ENCODE results near the gene SLC39A7. TPM values are rescaled to one million over a fixed set of nuclear protein-coding genes. Genes with fewer than 3 reads are reported as not detected.

SLC39A7 gene
- polyA plus RNA-seq, 4 donors = 38.9 to 162 (median 79.1) TPM

DNA sequence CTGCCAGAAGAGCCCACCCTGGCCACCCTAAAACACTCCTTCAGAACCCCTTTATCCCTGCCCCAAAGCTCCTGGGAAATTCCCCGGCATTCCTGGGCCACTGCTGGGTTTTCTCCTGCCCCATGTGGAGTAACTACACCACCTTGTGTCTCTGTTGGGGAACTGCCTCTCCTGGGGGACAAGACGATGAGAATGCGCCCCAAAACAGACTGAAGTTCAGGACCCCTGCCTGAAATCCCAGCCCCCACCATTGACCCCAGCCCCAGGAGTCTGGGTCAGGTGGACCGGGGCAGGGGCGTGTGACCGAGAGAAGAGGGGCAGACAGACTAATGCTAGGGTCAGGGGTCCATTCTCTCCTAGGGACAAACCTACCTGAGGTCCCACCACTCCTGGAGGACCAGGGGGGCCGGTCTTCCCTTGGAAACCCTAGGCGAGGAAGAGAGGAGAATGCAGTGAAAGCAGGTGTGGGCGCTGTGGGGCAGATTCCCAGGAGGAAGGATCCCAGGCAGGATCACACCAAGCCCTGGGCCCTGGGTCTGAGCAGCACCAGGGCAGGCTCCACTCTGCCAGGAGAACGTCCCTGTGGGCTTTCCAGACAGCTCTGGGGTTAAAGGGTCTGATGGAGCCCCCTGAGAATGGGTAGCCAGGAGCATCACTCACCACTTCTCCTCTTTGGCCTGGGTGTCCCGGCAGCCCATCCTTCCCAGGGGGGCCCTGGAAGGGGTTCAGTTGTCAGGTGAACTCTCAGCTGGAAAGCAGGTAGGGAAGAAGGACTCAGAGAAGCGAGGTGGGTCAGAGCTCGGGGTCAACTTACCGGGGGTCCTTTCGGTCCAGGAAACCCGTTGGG is 27.8 kb upstream of the SLC39A7 start:
- no peak overlapping the region for H3K27ac ChIP-seq (ENCODE audit: low read depth in 1 of 3, low read length in 2 of 3)
- H3K9me3 ChIP-seq (ENCODE audit: control insufficient read depth in 2 of 2, insufficient read depth in 1 of 2, low read depth in 1 of 2, low read length in 1 of 2) = no peaks in the 10 kb centered on the region
- peaks cover 0 to 2% (median 0%) of the 10 kb centered on the region in 3 donors for H3K36me3 ChIP-seq (ENCODE audit: control insufficient read depth in 3 of 3, insufficient read depth in 2 of 3, low read depth in 1 of 3, low read length in 3 of 3)
- H3K4me3 ChIP-seq (ENCODE audit: low read depth in 1 of 3, low read length in 3 of 3) = no peak overlapping the region
- H3K4me1 ChIP-seq (ENCODE audit: control insufficient read depth in 3 of 3, insufficient read depth in 2 of 3, low read depth in 1 of 3, low read length in 2 of 3) = peaks cover 0 to 18% (median 0%) of the 10 kb centered on the region in 3 donors
- 26 to 50% (median 28%) methylated on average over 16 of the region's 16 CpGs for WGBS, 3 donors
- FAIRE-seq = no peak
- no peaks in the 10 kb centered on the region for H3K27me3 ChIP-seq (ENCODE audit: control insufficient read depth in 3 of 3, insufficient read depth in 3 of 3, low read length in 3 of 3)
- peak; percentile 42 to 62 for DNase-seq

DNA sequence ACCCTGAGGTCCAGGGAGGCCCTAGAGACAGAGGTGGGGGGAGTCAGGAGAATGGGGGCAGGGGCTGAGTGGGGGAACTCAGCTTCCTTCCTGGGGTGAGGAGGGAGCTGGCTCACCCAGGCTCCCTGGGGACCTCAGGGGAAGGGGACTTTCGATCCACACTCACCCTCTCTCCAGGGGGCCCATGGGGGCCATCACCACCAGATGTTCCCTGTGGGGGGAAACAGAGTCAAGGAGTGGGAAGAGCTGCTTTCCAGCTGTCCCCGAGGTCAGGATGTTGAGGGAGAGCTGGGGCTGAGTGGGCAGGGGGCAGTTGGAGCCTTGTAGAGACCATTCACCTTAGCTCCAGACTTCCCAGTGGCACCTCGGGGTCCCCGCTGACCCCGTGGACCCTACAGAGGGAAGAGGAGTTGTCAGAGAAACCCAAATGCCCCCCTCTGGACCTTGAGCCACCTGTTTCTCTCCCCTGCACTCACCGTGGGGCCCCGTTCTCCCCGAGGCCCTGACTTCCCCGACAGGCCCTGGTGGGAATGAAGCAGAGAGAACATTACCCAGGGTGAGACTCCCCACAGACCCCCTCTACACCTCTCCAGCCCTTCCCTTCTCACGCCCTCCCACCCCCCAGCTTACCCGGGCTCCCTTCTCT is 27.0 kb upstream of the SLC39A7 start:
- Histone ChIP-seq H3K36me3 (ENCODE audit: control insufficient read depth in 3 of 3, insufficient read depth in 2 of 3, low read depth in 1 of 3, low read length in 3 of 3) (peaks cover 0 to 2% (median 0%) of the 10 kb centered on the region in 3 donors), H3K27ac (ENCODE audit: low read depth in 1 of 3, low read length in 2 of 3) (no peak overlapping the region), H3K4me3 (ENCODE audit: low read depth in 1 of 3, low read length in 3 of 3) (no peak overlapping the region), H3K4me1 (ENCODE audit: control insufficient read depth in 3 of 3, insufficient read depth in 2 of 3, low read depth in 1 of 3, low read length in 2 of 3) (peaks cover 0 to 18% (median 0%) of the 10 kb centered on the region in 3 donors), H3K9me3 (ENCODE audit: control insufficient read depth in 2 of 2, insufficient read depth in 1 of 2, low read depth in 1 of 2, low read length in 1 of 2) (no peaks in the 10 kb centered on the region), H3K27me3 (ENCODE audit: control insufficient read depth in 3 of 3, insufficient read depth in 3 of 3, low read length in 3 of 3) (no peaks in the 10 kb centered on the region)
- DNase-seq (peak in 1 of 2 donors; percentile 35), FAIRE-seq (no peak)
- 25 to 40% (median 34%) methylated on average over 9 to 11 of the region's 11 CpGs for WGBS, 3 donors

DNA sequence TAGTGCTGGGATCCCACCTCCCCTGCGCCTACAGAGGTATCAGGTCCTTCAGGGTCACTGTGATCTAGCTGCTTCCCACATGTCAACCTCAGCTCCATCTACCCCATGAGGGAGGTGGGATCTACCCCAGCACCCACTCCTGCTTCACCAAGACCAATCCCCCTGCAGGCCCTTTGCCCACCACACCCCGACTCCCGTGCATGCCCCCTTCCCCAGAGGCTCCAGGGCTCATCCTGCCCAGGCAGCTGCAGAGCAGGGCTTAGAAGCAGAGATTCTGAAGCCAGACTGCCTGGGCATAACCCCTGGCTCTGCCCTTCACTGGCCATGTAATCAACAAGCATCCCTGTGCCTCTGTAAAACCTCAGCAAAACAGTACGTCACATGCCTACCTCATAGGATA is 25.9 kb upstream of the SLC39A7 start:
- H3K36me3 ChIP-seq (ENCODE audit: control insufficient read depth in 3 of 3, insufficient read depth in 2 of 3, low read depth in 1 of 3, low read length in 3 of 3) = peaks cover 0 to 2% (median 0%) of the 10 kb centered on the region in 3 donors
- WGBS, 3 donors = 67 to 85% (median 79%) methylated on average over 4 of the region's 4 CpGs
- no peaks in the 10 kb centered on the region for H3K27me3 ChIP-seq (ENCODE audit: control insufficient read depth in 3 of 3, insufficient read depth in 3 of 3, low read length in 3 of 3)
- H3K4me3 ChIP-seq (ENCODE audit: low read depth in 1 of 3, low read length in 3 of 3) = no peak overlapping the region
- FAIRE-seq = no peak
- no peaks in the 10 kb centered on the region for H3K9me3 ChIP-seq (ENCODE audit: control insufficient read depth in 2 of 2, insufficient read depth in 1 of 2, low read depth in 1 of 2, low read length in 1 of 2)
- H3K27ac ChIP-seq (ENCODE audit: low read depth in 1 of 3, low read length in 2 of 3) = no peak overlapping the region
- no peak for DNase-seq
- peaks cover 0 to 18% (median 0%) of the 10 kb centered on the region in 3 donors for H3K4me1 ChIP-seq (ENCODE audit: control insufficient read depth in 3 of 3, insufficient read depth in 2 of 3, low read depth in 1 of 3, low read length in 2 of 3)

DNA sequence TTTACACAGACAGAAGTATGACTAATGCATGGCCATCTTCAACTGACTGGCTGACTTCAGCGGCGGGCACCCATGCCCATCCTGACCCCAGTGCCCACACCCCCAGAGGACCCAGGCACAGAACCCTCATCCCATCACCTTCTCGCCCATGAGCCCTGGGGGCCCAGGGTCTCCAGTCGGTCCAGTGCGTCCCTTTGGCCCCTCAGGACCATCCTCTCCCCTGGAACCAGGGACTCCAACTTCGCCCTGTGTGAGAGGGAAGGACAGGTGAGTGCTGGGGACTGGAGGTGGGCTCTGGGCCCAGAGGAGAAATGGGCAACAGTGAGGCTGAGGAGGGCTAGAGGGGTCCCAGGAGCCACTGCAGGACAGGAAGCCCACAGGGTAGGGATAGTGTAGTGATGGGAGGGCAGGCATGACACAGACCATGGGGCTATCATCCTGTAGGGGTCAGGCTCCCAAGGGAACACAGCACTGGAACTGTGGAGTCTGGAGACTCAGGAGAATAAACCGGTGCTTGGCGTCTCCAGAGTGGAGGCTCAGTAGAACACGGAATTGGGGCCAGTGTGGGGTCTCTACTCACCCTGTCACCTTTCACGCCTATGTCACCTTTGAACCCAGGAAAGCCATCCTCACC is 25.1 kb upstream of the SLC39A7 start:
- Histone ChIP-seq H3K4me1 (ENCODE audit: control insufficient read depth in 3 of 3, insufficient read depth in 2 of 3, low read depth in 1 of 3, low read length in 2 of 3) (peaks cover 0 to 18% (median 0%) of the 10 kb centered on the region in 3 donors), H3K27me3 (ENCODE audit: control insufficient read depth in 3 of 3, insufficient read depth in 3 of 3, low read length in 3 of 3) (no peaks in the 10 kb centered on the region), H3K27ac (ENCODE audit: low read depth in 1 of 3, low read length in 2 of 3) (no peak overlapping the region), H3K4me3 (ENCODE audit: low read depth in 1 of 3, low read length in 3 of 3) (no peak overlapping the region), H3K36me3 (ENCODE audit: control insufficient read depth in 3 of 3, insufficient read depth in 2 of 3, low read depth in 1 of 3, low read length in 3 of 3) (peaks cover 0 to 2% (median 0%) of the 10 kb centered on the region in 3 donors), H3K9me3 (ENCODE audit: control insufficient read depth in 2 of 2, insufficient read depth in 1 of 2, low read depth in 1 of 2, low read length in 1 of 2) (no peaks in the 10 kb centered on the region)
- no peak for FAIRE-seq
- 56 to 77% (median 69%) methylated on average over 10 of the region's 10 CpGs for WGBS, 3 donors
- no peak for DNase-seq

DNA sequence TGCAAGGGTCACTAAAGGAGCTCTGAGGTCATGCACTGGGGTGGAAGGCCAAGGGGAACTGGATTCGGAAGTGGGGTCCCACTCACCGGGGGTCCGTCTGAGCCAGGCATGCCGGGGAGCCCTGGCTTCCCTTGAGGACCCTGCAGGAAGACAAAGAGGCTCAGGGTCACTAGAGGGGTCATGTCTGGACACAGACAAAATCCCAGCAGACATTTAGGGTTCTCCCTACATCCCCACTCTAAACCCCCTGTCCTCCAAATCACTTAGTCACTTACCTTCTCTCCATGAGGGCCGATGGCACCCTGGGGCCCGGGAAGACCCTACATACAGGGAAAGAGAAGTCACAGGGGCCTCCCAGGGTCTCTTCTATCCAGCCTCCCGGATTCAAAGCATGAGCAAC is 23.8 kb upstream of the SLC39A7 start:
- H3K27ac ChIP-seq (ENCODE audit: low read depth in 1 of 3, low read length in 2 of 3) = no peak overlapping the region
- H3K27me3 ChIP-seq (ENCODE audit: control insufficient read depth in 3 of 3, insufficient read depth in 3 of 3, low read length in 3 of 3) = no peaks in the 10 kb centered on the region
- 87 to 92% (median 92%) methylated on average over 7 of the region's 7 CpGs for WGBS, 3 donors
- no peak overlapping the region for H3K4me3 ChIP-seq (ENCODE audit: low read depth in 1 of 3, low read length in 3 of 3)
- FAIRE-seq = no peak
- H3K36me3 ChIP-seq (ENCODE audit: control insufficient read depth in 3 of 3, insufficient read depth in 2 of 3, low read depth in 1 of 3, low read length in 3 of 3) = peaks cover 0 to 2% (median 0%) of the 10 kb centered on the region in 3 donors
- no peaks in the 10 kb centered on the region for H3K9me3 ChIP-seq (ENCODE audit: control insufficient read depth in 2 of 2, insufficient read depth in 1 of 2, low read depth in 1 of 2, low read length in 1 of 2)
- DNase-seq = no peak
- peaks cover 0 to 18% (median 0%) of the 10 kb centered on the region in 3 donors for H3K4me1 ChIP-seq (ENCODE audit: control insufficient read depth in 3 of 3, insufficient read depth in 2 of 3, low read depth in 1 of 3, low read length in 2 of 3)

DNA sequence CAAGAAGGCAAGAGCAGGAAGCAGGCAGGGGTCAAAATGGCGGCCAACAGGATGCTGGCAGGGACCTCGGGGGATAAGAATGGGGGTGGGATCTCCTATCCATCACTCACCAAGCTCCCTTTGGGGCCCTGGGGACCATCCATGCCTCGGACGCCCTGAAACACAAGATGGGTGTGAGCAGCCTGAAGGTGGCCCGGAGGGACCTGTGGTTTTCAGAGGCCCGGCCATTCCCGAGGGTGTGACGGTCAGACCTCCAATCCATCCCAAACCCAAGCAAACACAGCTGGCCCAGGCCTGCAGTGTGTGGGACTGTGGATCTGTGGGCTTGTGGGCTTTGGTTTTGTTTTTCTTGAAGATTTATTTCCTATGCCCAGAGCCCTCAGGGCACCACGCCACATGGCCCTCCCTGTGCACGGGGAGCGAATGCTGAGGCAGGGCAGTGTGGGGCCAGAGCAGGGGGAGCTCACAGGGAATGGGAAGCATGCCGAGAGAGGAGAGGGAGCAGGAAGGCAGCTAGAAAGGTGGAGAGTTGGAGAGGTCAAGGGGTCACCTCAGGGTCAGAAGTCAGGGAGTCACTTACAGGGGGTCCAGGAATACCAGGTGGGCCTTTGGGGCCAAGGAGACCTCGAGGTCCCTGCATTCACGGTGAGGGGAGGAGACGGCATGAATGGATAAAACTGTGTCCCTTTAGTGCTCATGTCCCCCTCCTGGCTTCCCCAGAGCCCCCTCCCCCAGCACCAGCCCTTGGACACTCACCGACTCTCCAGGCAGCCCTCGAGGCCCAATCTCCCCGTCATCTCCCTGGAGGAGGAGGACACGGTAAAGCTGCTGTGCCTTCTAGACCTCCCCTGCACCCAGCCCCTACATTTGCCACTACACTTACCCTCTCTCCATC is 22.9 kb upstream of the SLC39A7 start:
- 80 to 84% (median 84%) methylated on average over 19 of the region's 19 CpGs for WGBS, 3 donors

DNA sequence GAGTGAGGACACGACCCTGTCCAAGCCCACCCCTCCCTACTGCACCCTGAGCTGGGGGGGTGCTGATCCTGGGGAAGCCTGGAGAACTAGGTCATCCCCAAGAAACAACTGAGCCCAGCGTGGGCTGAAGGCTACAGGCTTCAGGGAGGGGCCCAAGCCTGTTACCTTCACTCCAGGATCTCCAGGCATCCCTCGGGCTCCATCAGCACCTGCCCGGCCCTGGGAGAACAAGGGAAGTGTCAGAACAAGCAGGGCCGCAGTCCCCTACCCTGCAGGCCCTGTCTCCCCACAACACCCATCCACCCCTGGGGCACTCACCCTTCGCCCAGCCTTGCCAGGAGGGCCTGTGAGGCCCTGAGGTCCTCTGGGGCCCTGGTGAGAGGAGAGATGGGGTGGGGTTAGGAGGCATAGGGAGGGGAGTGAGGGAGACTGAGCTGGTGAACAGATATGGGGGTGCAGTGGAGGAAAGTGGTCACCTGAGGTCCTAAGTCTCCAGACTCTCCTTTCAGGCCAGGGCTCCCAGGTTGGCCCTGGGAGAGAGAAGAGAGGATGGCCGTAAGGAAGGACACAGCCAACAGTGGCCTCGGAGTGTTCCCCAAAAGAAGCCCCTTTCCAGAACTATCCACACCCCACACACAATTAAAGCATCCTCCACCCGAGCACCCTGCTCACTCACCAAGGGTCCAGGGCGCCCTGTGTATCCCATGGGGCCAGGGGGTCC is 21.8 kb upstream of the SLC39A7 start:
- Histone ChIP-seq H3K9me3 (ENCODE audit: control insufficient read depth in 2 of 2, insufficient read depth in 1 of 2, low read depth in 1 of 2, low read length in 1 of 2) (peaks cover 0 to 4% of the 10 kb centered on the region in 2 donors), H3K4me3 (ENCODE audit: low read depth in 1 of 3, low read length in 3 of 3) (no peak overlapping the region), H3K27me3 (ENCODE audit: control insufficient read depth in 3 of 3, insufficient read depth in 3 of 3, low read length in 3 of 3) (no peaks in the 10 kb centered on the region), H3K4me1 (ENCODE audit: control insufficient read depth in 3 of 3, insufficient read depth in 2 of 3, low read depth in 1 of 3, low read length in 2 of 3) (peaks cover 0 to 3% (median 0%) of the 10 kb centered on the region in 3 donors), H3K36me3 (ENCODE audit: control insufficient read depth in 3 of 3, insufficient read depth in 2 of 3, low read depth in 1 of 3, low read length in 3 of 3) (peaks cover 0 to 1% (median 0%) of the 10 kb centered on the region in 3 donors), H3K27ac (ENCODE audit: low read depth in 1 of 3, low read length in 2 of 3) (no peak overlapping the region)
- DNase-seq (no peak), FAIRE-seq (no peak)
- 78 to 89% (median 82%) methylated on average over 10 of the region's 10 CpGs for WGBS, 3 donors

More for the DNA sequence above, 22.9 kb upstream of the SLC39A7 start:
- H3K27me3 ChIP-seq (ENCODE audit: control insufficient read depth in 3 of 3, insufficient read depth in 3 of 3, low read length in 3 of 3) = no peaks in the 10 kb centered on the region
- H3K4me1 ChIP-seq (ENCODE audit: control insufficient read depth in 3 of 3, insufficient read depth in 2 of 3, low read depth in 1 of 3, low read length in 2 of 3) = peaks cover 0 to 14% (median 0%) of the 10 kb centered on the region in 3 donors
- no peak overlapping the region for H3K27ac ChIP-seq (ENCODE audit: low read depth in 1 of 3, low read length in 2 of 3)
- H3K9me3 ChIP-seq (ENCODE audit: control insufficient read depth in 2 of 2, insufficient read depth in 1 of 2, low read depth in 1 of 2, low read length in 1 of 2) = peaks cover 0 to 2% of the 10 kb centered on the region in 2 donors
- H3K4me3 ChIP-seq (ENCODE audit: low read depth in 1 of 3, low read length in 3 of 3) = no peak overlapping the region
- FAIRE-seq (no peak), DNase-seq (no peak)
- H3K36me3 ChIP-seq (ENCODE audit: control insufficient read depth in 3 of 3, insufficient read depth in 2 of 3, low read depth in 1 of 3, low read length in 3 of 3) = peaks cover 0 to 2% (median 0%) of the 10 kb centered on the region in 3 donors
